HG03442 (cell line): ENCODE data around the gene GABRD.

Experiments
- ATAC-seq: cut with Tn5 transposase; IDR thresholded peaks from one replicate; pipeline ENCODE4 v1.9.1; 2021; ENCODE audit warnings: mild to moderate bottlenecking, moderate library complexity; ENCODE audit not compliant: unreplicated experiment

GABRD gene

DNA sequence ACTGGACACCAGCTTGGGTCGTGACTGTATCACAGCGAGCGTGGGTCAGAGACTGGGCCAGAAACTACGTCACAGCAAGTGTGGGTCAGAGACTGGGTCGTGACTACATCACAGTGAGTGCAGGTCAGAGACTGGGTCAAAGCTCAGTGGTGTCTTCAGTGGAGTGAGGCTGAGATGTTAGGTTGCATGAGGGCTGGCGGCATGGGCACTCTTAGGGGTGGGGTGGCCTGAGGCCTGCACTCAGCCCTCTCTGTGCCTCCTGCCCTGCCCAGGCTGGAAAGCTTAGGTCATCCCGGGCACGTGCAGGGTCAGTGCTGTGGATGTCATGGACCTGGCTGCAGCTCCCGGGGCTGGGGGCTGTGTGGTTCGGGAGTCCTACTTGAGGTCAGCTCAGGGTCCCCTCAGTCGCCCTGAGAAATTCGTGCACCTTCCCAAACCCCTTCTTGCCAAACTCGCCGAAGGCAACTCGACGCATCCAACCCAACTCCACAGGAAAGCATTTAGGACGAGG is 34.5 kb upstream of the GABRD start:
- ATAC-seq = no peak

DNA sequence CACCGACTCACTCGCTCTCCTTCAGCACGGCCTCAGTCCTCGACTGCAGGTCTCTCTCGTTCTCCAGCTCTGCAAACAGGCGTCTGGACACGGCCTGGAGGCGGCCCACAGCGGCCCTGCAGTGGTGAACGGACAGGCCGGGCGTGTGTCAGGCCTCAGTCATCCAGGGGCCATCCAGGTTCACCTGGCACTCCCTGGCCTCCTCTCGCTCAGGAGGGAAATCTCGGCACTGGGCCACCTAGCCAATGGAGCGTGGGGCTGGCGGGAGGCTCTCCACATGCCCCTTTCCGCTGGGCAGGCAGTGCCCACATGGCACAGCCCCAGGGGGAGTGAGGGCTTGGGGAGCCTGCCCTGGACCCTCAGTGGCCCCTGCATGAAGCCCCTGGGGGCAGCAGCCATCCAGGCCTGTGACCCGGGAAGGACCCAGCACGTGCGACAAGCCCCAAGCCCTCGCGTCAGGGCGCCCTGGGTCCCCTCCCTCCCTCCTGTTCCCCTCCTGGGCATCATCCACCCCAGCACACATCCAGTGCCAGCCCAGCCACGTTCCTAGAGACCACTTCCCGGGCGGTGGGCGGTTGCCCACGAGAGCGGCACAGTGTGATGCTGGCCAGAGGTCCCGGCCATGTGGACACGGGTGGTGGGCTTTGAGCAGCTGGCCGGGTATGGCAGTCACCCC is 33.6 kb upstream of the GABRD start:
- ATAC-seq = no peak

DNA sequence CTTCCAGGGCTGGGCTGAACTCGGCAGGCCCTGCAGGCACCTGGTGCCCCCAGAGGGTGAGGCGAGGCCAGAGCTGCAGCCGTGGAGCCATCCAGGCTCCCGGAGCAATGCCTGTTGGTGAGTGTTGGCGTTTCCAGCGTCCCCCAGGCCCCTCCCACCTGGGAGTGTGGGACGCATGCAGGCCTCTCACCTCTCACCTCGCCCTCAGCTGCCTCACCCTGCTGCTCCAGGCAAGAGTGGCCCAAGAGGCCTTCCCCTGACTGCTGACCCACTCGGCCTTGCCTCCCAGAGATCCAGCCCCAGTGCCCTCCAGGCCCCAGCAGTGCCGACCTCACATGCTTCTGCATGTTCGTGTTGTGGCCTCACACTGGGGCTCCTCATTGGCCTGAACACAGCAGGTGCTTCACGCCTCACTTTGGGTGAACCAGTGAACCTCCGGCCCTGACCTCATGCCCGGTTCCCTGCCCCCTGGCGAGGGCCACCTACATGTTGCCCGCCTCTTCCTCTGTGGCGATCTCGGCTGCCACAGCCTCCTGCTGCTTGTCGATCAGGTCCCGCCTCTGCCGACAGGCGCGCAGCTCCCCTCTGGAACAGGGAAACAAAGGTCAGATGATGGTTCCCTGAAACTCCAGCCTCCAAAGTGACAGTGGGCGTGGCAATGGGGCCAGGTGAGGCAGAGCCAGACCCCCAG is 32.5 kb upstream of the GABRD start:
- ATAC-seq = no peak

DNA sequence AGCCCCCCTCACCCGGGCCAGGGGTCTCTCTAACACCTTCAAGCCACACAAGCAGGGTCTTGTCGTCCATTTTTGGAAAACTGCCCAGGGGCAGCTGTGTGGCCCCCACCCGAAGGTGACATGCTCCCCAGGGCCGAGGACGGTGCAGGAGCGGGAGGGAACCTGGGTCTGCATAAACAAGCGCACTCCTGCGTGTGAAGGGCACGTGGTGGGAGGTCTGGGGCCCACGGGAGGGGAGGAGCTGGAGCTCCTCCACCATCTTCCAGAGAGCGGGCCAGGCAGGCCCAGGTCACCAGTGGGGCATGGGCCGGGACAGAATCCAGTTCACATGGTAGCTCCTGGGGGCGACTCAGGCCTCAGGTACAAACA is 32.0 kb upstream of the GABRD start:
- ATAC-seq = no peak

DNA sequence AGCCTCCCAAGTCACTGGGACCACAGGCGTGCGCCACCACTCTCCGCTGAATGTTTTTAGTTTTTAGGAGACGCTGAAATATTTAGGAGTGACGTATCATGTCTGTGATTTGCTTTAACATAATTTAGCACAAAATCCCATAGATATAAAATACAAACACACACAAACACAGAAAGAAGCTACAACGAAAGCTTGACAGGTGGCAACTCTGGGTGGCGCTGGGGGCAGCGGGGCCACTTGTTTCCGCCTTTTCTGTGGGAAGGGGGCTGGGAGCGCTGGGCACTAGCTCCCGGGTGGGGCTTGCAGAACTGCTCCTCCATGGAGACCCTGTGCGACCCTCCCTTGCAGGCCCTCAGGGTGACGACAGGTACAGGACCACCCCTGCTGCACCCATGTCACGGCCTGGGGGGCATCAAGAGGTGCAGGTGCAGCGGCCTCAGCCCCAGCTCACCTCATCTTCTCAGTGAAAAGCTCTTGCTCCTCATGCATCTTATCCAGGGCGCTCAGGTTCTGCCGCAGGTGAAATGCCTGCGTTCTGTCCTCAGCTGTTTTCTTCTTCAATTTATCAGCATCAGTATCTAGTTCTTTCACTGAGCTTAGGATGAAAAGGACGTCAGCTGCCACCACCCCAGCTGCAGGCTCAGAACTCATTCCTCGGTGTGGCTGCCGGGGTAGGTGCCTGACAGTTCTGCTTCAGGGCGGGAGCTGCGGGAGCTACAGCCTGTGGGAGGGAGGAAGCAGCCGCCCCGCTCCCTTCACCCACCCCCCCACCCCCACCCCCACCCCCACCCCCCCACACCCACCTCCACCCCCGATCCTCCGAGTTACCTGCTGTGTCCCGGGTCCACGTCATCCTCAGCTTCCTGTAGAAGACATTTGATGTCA is 30.8 kb upstream of the GABRD start:
- ATAC-seq = no peak

DNA sequence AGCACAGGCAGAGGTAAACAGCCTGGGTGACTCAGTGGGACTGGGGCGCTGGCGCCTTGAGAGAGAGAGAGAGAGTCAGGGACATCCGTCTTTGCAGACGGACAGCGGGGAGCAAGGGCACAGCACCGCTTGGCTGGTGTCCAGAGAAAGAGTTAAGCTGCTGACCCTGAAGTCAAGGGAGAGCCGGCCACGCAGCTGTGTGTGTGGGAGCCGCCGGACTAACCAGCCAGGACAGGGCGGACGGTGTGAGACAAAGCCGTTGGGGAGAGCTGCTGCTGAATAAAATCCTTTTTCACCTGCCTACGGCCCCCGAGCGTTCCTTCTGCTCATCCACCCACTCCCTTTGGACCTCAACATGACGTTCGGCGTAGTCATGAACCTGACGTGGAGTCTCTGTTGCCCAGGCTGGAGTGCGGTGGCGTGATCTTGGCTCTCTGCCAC is 30.0 kb upstream of the GABRD start:
- ATAC-seq = no peak

DNA sequence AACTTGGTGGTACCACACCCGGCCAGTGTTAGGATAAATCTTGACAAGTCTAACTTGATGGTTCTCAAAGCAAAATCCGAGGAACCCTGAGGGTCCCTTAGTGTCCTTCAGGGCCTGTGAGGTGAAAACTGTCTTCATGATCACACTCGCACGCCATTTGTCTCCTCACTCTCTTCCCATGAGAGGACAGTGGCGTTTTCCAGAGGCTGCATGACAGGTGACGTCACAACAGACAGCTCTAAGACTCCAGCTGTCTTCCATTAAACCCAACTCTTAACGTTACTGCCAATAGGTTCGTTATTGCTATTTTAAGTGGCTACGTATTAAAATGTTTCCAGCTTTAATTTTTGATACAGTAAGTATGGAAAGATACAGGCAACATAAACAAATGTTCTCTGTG is 29.4 kb upstream of the GABRD start:
- ATAC-seq = no peak

DNA sequence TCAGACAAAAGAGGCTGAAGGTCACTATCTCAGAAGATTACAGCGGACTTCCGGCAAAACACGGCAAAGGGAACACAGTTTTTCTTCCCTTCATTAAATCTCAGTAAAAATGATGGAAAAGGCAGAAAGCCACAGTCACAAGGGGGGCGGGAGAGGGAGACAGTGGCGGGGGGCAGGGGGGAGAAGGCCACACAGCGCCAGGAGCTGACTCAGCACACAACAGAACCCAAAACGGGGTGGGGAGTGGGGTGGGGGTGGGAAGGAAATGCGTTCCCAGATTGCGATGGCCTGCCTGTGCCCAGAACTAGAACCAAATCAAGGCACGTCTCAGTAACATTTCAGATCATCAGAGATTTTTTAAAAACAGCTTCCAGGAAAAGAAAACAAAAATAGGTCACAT is 28.9 kb upstream of the GABRD start:
- no peak for ATAC-seq

DNA sequence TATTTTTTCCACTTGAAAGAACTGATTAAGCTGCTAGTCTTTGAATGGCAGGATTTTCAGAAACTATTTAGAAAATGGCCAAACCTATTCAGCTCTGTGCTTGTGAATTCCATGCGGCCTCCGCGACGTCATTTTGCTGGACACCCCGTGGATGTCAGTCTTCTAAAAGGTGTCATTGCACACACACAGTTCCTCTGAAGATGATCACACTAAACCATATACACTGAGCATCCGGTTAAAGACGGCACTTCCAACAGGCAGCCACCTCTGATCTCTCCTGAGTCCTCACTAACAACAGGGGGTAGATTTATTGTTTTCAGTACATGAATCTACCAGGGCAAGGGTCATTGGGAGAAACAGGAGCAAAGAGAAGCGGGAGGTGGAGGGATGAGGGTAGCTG is 24.6 kb upstream of the GABRD start:
- ATAC-seq = no peak

DNA sequence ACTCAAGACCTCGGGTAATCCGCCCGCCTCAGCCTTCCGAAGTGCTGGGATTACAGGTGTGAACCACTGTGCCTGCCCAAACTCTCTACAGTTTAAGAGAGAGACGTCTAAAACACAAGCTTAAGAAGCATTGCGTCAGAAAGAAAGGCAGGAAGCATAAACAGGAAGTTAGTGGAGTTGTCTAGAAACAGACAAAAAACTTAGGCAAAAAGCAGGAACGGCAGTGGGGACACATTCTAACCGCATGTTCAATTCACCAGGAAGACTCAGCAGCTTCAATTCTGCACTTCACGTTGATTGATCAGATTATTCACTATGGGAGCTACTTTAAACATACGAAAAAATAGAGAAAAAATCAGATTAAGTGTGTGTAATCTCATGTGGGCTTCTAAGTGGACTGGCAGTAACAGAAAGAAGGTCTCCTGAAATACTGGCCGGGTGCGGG is 22.9 kb upstream of the GABRD start:
- no peak for ATAC-seq

DNA sequence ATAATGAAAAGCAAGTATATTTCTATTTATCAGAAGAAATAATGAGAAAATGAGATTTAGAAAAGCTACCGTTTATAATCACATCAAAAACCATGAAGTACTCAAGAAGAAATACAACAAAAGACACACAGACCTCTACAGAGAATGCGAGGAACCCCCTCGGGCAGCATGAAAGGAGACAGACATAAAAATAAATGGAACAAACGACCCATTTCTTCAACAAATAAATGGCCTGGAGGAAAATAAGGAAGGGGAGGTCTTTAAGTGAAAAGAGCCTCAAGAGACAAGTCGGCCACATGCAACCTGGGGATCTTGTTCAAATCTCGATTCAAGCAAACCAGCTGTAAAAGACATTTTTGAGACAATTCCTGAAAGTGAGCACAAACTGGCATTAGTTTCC is 21.6 kb upstream of the GABRD start:
- ATAC-seq = no peak

DNA sequence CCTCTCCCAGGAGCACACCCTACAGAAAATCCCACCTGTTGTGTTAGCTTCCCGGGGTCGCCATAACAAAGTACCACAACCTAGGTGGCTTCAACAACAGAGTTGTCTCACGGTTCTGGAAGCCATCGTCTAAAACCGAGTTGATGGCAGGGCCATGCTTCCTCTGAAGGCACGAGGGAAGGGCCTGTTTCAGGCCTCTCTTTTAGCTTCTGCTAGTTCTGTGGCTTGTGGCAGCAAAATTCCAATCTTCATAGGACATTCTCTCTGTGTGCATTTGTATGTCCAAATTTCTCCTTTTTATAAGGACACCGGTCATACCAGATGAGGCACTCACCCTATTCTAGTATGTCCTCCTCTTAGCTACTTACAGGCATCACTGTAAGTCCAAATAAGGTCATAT is 18.7 kb upstream of the GABRD start:
- ATAC-seq = no peak

DNA sequence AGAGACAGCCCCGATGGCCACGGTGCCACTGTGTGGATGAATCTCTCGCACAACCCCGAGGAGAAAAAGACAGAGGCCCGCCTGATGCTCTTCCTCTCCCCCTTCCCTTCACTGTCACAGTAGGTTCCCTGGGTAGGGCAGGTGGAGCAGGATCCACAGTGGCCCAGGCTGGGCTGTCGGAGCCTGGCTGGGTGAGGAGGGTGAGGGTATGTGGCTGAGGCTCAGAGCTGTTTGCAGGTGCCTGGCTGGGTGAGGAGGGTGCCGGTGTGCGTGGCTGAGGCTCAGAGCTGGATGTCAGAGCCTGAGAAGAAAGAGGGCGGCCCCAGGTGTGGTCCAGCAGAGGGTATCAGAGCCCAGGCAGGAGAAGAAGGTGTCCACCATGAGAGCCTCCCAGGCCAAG is 18.3 kb upstream of the GABRD start:
- ATAC-seq = no peak

DNA sequence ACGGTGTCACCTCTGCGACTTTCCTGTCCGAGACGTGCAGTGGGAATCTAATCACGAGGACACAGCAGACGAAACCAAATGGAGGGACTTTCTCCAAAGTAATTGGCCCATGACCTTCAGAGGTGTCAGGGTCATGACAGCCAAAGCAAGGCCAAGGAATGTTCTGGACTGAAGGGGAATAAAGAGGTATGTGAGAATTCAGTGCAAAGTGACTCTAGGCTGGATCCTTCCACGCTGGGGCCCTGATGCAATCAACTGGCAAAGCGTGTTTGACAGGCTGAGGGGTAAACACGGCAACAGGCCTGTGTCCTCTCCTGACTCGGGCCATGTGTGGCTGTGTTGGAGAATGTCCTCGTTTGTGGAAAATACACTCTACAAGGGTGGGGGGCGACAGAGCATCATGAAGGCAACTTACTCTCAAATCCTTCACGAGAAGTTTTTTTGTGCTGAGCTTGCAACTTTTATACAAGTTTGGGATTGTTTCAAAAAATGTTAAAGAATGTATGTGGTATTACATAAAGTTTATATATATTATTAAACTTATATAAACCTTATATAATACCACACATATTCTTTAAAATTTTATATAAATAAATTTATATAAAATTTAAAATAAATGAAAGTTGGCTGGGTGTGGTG is 17.3 kb upstream of the GABRD start:
- no peak for ATAC-seq

DNA sequence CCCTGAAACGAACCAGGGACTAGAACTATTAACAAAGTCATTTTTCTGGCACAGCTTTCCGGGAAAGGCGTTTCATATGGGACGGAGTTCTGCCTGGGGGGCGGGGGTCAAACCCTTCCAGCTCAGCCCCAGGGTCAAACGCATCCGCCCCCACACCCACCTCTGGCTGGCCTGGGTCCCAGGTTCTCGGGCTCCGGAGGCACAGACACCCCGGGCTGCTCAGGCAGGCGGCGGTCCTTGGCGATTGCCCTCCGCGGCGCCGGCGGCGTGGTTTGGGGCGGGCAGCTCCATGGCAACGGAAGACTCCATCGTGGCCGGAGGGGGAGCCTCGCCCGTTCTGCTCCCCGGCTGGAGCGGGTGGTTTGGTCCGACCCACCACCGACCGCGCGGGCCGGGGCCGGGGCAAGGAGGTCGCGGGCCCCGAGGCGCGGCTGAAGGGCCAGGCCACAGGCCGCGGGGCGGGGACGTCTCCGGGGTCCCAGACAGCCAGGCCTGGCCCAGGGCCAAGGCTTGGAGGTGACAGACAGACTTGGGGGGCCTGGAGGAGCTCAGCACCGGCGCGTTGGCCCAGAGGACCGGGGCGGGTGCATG is 15.5 kb upstream of the GABRD start, which contains the start of gene CFAP74:
Gene CFAP74, minus strand, starts transcription at position 246 of the 591 bp plus-strand sequence. CDS start 12,830 bp downstream, outside the sequence.
- no peak for ATAC-seq

DNA sequence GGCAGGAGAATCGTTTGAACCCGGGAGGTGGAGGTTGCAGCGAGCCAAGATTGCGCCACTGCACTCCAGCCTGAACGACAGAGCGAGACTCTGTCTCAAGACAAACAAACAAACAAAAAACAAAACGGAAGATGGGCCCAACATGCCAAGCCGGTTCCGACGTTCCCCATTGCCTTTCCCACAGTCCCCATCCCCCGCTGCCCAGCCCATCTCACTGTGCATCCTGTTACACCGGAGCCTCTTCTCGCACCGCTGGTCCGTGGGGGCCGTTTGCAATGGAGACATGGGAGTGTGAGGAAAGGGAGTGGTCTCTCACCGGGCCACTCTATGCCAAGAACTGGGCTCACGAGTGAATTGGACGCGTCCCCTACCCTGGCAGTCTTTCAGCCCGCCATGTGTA is 14.3 kb upstream of the GABRD start:
- no peak for ATAC-seq

DNA sequence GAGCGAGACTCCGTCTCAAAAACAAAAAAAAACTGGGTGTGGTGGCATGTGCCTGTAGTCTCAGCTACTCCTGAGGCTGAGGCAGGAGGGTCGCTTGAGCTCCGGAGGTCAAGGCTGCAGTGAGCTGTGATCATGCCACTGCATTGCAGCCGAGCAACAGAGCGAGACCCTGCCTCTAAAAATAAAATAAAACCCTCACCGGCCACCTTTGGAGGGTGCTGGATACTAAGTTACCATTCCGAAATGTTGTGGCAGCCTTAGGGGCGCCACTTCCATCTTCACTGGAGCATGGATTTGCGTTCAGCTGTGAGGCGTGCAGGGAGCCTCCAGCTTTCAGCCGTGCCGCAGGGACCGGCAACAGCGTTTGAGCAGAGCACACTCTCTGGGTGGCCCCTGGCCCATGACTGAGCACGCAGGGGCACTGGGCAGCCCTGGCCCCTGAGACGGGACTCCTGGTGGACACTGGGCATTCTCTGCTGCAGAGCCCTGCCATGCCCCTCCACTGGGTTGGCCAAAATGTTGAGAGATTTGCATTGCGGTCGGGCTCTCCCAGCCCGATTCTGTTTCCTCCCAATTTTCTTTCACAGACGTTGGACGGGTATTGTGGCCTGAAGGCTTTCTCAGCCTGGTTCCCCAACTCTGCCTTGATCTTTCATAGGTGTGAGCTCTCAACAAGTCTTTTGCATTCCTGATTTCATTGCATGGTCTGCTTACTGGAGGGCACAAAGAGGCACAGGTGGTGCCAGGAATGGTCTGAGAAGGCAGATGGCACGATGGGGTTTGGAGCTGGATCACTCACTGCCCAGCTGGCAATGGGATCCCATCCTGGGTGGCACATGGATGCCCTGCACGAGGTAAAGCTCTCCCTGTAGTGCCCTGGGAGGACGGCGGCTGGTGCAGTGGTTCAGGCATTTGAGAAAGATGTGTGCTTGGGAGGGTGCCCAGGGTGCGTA is 9.8 kb upstream of the GABRD start:
- ATAC-seq = no peak

DNA sequence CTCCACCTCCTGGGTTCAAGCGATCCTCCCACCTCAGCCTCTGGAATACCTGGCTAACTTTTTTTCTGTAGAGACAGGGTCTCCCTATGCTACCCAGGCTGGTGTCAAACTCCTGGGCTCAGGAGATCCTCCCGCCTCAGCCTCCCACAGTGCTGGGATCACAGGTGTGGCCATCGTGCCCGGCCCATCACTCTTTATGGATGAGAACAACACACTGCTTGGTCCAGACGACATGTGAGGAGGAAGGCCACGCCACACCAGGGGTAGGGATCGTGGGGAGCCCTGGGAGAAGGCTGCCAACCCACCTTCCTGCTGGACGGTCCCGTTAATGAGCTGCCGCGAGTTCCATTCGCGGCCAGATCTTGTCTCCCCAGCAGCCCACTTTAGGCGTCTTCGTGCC is 5.0 kb upstream of the GABRD start:
- no peak for ATAC-seq
